Measurements from ENCODE around the gene RITA1.
"Not testable (repeated sequence)": the region's sequence is repeated elsewhere in the genome, so short reads cannot be mapped to it uniquely, and the experiment has no call there.

Gene RITA1

DNA sequence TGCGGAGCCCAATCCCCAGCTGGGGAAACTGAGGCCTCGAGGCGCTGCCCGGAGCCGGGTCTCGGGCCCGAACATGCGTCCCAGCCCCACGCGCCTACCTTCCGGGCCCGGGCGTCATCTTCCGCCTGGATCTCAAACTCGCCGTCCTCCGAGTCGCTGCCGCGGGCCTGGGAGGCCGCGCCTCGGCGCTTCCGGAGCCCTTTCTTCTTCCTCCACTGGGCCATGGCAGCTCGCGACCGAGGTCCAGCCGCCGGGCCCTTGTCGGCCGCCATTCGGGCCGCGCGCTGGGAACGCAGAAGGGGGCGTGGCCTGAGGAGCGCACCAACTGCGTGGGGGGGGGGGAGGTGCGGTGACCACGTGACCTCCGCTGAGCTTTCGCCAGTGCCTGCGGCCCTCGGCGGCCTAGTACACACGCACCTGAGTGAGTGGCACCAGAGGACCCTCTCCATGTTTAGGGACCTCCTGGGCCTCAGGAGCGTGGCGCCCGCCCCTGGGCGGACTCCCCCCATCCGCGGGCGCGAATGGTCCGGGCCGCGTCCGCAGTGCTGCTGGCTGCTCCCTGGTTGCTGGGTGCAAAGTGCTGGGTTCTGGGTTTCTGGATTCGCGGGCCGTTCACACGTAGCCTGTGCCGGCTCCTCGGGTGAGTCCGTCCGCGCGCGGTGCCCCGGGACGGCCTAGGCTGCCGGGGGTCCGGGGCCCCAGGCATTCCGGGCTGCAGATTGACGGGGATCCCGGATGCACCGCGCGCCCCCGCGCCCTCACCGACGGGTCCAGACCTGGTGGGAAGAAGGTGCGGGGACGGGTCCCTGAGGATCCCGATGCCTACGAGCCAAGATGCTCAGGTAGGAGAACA is at the start of gene RITA1, which contains the start of gene DDX54:
Gene RITA1, plus strand, starts transcription at position 542 of the 853 bp plus-strand sequence. CDS start 1,026 bp downstream, outside the sequence.
Gene DDX54, minus strand, starts transcription at position 299 of the 853 bp plus-strand sequence. Its CDS starts 27 bp downstream, at position 272.
- peak; percentile 85 for DNase-seq

DNA sequence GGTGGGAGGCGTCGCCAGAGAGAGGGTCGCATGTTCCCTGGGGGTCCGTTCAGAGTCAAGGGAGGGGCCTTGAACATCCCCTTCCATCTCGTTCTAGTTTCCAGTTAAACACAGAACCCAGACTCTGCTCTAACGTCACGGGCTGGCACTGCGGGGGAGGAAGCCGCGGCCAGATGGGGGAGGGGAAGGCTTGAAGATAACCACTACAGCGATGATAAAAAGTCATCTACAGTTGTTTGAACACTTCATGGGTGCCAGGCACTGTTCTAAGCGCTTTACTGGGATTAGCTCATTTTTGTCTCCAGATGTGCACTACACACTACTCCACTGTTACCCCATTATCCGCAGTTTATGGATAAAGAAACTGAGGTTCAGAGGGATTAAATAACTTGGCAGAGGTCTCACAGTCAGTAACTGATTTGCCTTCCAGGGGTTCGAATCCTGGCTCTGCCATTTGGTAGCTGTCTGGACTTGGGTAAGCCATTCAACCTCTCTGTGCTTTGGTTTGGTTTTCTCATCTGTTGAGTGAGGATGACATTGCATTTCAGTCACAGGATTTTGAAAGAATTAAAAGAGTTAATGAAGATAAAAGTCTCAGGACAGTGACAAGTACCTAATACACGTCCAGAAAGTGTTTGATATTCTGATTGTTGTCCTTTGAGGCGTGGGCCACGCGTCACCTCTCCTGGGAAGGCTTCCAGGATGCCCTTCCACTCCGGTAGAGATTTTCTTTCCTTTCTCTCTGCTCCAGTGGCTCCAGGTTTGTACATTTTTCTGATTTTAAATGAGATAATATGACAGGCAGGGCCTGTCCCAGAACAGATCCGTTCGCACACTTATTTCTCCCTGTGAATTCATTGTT is 49.2 kb upstream of the RITA1 start:
- DNase-seq = peak; percentile 89

DNA sequence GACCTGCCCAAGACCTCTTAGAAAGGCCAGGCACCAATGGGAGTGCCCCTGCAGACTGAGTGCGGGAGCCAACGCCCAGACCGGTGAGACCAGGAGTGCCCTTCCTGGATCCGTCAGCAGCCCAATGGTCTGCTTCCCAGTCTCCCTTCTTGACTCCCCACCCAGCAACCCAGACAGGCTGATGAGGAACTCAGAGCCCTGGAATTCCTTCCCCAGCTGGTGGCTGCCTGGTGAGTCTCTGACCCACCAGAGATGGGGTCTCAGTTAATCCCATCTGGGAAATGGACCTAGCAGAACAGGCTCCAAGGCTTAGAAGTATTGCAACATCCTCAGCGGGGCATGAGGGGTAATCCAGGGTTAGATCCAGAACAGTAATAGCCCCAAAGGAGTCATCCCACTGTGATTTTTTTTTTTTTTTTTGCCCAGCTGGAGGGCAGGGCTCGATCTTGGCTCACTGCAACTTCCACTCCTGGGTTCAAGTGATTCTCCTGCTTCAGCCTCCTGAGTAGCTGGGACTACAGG is 48.5 kb upstream of the RITA1 start:
- no peak for DNase-seq

GRCh38 chr12:113137861-113138783 is 47.4 kb upstream of the RITA1 start:
- no peak for DNase-seq

DNA sequence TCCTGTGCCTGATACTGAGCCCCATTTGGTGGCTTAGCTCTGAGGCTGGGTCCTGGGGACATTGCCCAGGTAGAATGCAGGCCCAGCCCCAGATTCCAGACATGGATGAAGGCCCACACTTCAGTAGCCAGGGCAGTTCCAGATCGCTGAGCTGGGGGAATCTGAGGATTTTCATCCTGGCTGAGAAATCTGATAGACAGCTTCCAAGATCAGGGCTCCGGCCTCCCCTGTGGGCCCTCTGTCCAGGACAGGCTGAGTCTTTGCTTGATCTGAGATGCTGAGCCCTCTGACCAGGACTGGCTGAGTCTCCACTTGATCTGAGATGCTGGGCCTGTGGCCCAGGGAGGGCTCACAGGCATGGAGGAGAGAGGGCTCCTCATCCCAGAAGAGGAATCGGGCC is 46.7 kb upstream of the RITA1 start:
- no peak for DNase-seq

DNA sequence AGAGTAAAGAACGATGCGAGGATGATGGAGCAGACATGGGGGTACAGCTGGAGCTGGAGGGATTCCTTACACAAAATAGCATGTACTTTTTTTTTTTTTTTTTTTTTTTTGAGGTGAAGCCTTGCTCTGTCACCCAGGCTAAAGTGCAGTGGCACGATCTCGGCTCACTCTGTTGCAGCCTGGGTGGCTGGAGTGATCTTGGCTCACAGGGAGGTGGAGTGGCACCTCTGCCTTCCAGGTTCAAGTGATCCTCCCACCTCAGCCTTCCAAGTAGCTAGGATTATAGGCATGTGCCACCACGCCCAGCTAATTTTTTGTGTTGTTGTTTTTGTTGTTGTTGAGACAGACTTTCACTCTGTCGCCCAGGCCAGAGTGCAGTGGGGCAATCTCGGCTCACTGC is 44.8 kb upstream of the RITA1 start:
- DNase-seq = no peak

- not testable (repeated sequence) for DNase-seq
Observed at GRCh38 chr12:113141716-113142115, 43.8 kb upstream of the RITA1 start.

GRCh38 chr12:113142173-113142885 is 43.2 kb upstream of the RITA1 start:
- DNase-seq = no peak

DNA sequence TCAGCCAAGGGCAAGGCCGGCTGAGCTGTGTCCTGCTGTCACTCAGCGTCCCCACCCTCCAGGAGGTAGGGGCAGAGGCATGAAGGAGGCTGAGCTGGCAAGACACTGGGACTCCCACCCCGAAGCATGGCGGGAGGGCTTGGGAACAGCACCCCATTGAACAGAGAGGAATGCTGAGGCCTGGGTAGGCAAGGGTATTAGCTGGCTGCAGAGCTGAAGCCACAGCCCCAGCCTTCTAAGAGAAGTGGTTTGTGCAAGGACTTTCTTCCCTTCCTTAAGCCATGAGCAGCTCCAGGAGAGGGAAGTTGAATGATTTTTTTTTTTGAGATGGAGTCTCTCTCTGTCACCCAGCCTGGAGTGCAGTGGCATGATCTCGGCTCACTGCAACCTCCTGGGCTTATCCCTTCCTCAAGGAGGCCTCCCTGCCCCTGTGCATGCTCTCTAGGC is 42.6 kb upstream of the RITA1 start:
- peak; percentile 20 for DNase-seq

- no peak for DNase-seq
Observed at GRCh38 chr12:113143959-113144358, 41.6 kb upstream of the RITA1 start.

DNA sequence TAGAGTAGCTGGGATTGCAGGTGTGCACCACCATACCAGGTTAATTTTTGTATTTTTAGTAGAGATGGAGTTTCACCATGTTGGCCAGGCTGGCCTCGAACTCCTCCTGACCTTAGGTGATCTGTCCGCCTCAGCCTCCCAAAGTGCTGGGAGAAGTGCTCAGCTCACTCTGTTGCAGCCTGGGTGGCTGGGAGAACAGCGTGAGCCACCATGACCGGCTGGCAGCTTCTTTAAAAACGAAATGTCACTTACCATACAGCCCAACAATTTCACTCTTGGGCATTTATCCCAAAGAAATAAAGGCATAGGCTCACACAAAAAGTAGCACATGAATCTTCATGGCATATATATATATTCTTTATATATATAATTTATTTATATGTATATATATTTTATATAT is 40.7 kb upstream of the RITA1 start:
- no peak for DNase-seq

DNA sequence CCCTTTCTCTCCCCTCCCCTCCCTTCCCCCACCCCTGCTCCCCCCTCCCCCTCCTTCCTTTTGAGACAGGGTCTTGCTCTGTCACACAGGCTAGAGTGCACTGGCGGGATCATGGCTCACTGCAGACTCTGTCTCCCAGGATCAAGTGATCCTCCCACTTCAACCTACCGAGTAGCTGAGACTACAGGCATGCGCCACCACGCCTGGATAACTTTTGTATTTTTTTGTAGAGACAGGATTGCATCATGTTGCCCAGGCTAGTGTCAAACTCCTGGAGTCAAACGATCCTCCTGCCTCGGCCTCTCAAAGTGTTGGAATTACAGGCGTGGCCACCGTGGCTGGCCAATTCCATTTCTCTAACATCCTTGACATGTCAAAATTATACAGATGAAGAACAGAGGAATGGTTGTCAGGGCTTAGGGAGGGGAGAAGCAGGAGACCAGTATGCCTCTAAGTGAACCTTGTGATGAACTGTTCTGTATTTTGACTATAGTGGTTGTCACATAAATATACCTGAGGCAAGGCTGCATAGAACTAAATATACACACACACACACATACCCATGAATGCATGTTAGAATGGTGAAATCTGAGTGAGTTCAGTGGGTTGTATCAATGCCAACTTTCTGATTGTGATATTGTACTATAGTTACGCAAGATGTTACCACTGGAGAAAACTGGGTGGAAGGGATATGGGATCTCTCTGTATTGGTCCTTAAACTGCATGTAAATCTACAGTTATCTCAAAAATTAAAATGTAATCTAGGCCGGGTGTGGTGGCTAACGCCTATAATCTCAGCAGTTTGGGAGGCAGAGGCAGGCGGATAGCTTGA is 39.6 kb upstream of the RITA1 start:
- DNase-seq = no peak

- DNase-seq = no peak
Observed at GRCh38 chr12:113146999-113147398, 38.5 kb upstream of the RITA1 start.

DNA sequence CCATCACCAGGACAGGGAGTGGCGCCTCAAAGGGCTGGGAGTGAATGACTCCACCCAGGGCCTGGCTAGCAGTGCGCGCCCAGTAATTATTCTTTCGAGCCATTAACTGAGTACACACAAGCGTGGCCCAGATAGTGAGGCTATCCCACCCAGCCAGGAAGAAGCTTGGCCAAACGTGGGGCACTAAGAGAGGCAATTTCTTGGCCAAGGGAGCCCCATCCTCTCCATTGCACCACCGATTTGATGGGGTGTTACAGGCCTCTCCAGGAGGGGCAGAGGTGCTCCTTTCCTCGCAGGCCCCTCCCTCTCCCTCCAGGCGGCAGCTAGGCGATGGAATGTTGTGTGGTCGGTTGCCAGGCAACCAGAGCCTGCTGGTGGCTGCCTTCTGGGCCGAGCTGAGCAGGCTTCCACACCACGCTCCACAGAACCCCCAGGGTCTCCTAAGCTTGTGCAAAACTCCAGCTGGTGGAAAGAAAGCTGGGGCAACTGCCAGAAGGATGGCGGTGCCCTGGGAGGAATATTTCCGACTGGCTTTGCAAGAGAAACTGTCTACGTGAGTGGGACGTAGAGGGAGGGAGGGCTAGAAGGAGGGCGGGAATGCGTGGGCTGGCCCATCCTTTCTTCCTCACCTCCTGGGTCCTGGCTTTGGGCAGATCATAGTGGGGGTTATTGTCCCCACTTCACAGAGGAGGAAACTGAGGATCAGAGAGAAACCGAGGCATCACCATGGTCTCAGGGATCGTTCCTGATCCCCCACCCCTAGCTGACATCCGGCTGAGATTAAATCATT is 36.0 kb upstream of the RITA1 start, which contains the start of gene CFAP73:
Gene CFAP73, plus strand, starts transcription at position 364 of the 790 bp plus-strand sequence. Its CDS starts 134 bp downstream, at position 498.
- peak; percentile 25 for DNase-seq

- no peak for DNase-seq
Observed at GRCh38 chr12:113151655-113152054, 33.9 kb upstream of the RITA1 start.

GRCh38 chr12:113152196-113152834 is 33.2 kb upstream of the RITA1 start:
- no peak for DNase-seq

GRCh38 chr12:113152835-113153814 is 32.4 kb upstream of the RITA1 start:
- peak; percentile 90 for DNase-seq

All from OCI-M1 (cell line).